Stimulated activated CD4-positive, alpha-beta T cell treated with anti-CD3 and anti-CD28 coated beads, Interleukin-12 subunit alpha, Interleukin-12 subunit beta, amount 100 ng/mL, for 48 hours (primary cell): ENCODE results near the gene DMRT2.

Source experiments
- DNase-seq, 3 donors: peaks; one replicate each; pipeline ENCODE4 v3.0.0-alpha.2; 2020; ENCODE audit warnings: low read depth in 2 of 3, low spot score in 1 of 3

Gene DMRT2

GRCh38 chr9:1050125-1050895, at the start of gene DMRT2:
TSS of gene DMRT2 (plus strand) at chr9:1050357. CDS start at chr9:1051614, 1,257 bp downstream.
- peak in 1 of 3 donors; percentile 39 for DNase-seq

GRCh38 chr9:1001838-1002237, 48.3 kb upstream of the DMRT2 start:
- DNase-seq = no peak

GRCh38 chr9:1002678-1003077, 47.5 kb upstream of the DMRT2 start:
- no peak for DNase-seq

GRCh38 chr9:1005043-1005667, 45.0 kb upstream of the DMRT2 start:
- no peak for DNase-seq

- no peak for DNase-seq
Observed at GRCh38 chr9:1007312-1007711, 42.8 kb upstream of the DMRT2 start.

GRCh38 chr9:1008216-1008615, 41.9 kb upstream of the DMRT2 start:
- no peak for DNase-seq

- DNase-seq = peak; percentile 70 to 79 (median 71)
Observed at GRCh38 chr9:1009101-1009707, 41.0 kb upstream of the DMRT2 start.

- DNase-seq = no peak
Observed at GRCh38 chr9:1013021-1013420, 37.1 kb upstream of the DMRT2 start.

- no peak for DNase-seq
Observed at GRCh38 chr9:1014225-1014624, 35.9 kb upstream of the DMRT2 start.

GRCh38 chr9:1014640-1015039, 35.5 kb upstream of the DMRT2 start:
- DNase-seq = no peak

- DNase-seq = no peak
Observed at GRCh38 chr9:1018121-1018520, 32.0 kb upstream of the DMRT2 start.

- no peak for DNase-seq
Observed at GRCh38 chr9:1024112-1024511, 26.0 kb upstream of the DMRT2 start.

GRCh38 chr9:1025131-1025530, 25.0 kb upstream of the DMRT2 start:
- DNase-seq = no peak

GRCh38 chr9:1026219-1026618, 23.9 kb upstream of the DMRT2 start:
- no peak for DNase-seq

- DNase-seq = no peak
Observed at GRCh38 chr9:1028501-1029190, 21.5 kb upstream of the DMRT2 start.

GRCh38 chr9:1031951-1032601, 18.1 kb upstream of the DMRT2 start:
- DNase-seq = no peak

GRCh38 chr9:1034271-1034670, 15.9 kb upstream of the DMRT2 start:
- DNase-seq = no peak

- DNase-seq = no peak
Observed at GRCh38 chr9:1039589-1039988, 10.6 kb upstream of the DMRT2 start.

GRCh38 chr9:1042466-1042865, 7.7 kb upstream of the DMRT2 start:
- DNase-seq = no peak

- DNase-seq = no peak
Observed at GRCh38 chr9:1044643-1045042, 5.5 kb upstream of the DMRT2 start.
